Measurements from ENCODE around the gene ADRB1.

Gene ADRB1

GRCh38 chr10:114026189-114027040, 17.3 kb upstream of the ADRB1 start:
- DNase-seq (ENCODE audit: low read depth in 1 of 2, low spot score in 1 of 2), result no peak

DNA sequence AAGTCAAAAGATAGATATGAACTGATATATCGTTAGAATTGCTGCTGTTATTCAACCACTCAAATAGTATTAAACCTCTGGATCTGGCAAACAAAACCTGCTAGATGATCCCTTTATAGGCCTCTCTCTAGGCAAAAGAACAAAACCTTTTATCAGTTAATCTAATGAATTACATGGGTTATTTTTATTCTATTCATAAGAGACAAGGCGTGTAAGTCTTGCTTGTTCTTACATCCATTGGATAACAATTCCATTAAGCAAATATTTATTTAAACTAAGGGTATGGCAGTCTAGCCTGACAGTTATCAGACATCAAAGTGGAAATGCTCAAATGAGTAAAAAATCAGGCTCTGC, 16.6 kb upstream of the ADRB1 start:
- no peak for DNase-seq (ENCODE audit: low read depth in 1 of 2, low spot score in 1 of 2)

- DNase-seq (ENCODE audit: low read depth in 1 of 2, low spot score in 1 of 2), result no peak
Measured at GRCh38 chr10:114027951-114028350, 15.7 kb upstream of the ADRB1 start.

GRCh38 chr10:114028425-114028824, 15.2 kb upstream of the ADRB1 start:
- DNase-seq (ENCODE audit: low read depth in 1 of 2, low spot score in 1 of 2), result no peak

DNA sequence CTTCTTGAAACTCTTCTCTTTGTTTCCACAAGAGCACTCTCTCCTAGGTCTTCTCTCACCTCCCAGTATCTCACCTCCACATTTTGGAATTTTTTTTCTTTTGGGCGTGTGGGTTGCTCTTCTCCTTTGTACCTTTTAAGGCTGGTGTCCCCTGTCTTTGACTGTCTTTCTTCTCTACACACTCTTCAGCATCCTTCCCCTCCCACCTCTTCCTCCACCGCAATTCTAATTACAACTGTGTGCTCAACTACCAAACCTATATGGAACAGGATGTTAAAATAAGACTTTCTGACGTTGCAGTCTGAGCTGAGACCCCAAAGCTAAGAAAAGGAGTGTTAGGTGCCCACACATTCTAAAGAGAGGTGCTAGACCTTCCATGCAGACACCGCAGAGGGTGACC, 14.0 kb upstream of the ADRB1 start:
- DNase-seq (ENCODE audit: low read depth in 1 of 2, low spot score in 1 of 2), result no peak

GRCh38 chr10:114030140-114030539, 13.5 kb upstream of the ADRB1 start:
- DNase-seq (ENCODE audit: low read depth in 1 of 2, low spot score in 1 of 2), result no peak

GRCh38 chr10:114031073-114031972, 12.3 kb upstream of the ADRB1 start:
- DNase-seq (ENCODE audit: low read depth in 1 of 2, low spot score in 1 of 2), result no peak

DNA sequence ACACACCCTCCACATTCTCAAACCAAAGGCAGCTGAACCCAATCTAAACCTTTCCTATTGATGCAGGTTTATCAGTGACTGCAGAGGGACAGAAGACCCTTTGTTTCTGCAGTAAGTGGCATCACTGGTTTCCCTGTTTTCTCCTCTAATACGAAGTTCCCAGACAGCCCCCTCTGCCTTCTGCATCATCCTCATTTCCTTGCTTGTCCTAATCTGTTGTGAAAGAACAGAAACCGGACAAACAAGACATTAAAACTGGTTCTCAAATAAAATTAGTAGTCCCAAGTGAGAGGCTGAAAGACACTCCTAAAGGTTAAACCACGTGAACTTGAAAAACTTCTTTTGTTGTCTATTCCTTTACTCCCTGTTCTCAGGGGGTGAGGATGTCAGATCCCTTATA, 10.1 kb upstream of the ADRB1 start:
- no peak for DNase-seq (ENCODE audit: low read depth in 1 of 2, low spot score in 1 of 2)

- DNase-seq (ENCODE audit: low read depth in 1 of 2, low spot score in 1 of 2), result no peak
Measured at GRCh38 chr10:114034923-114035645, 8.6 kb upstream of the ADRB1 start.

DNA sequence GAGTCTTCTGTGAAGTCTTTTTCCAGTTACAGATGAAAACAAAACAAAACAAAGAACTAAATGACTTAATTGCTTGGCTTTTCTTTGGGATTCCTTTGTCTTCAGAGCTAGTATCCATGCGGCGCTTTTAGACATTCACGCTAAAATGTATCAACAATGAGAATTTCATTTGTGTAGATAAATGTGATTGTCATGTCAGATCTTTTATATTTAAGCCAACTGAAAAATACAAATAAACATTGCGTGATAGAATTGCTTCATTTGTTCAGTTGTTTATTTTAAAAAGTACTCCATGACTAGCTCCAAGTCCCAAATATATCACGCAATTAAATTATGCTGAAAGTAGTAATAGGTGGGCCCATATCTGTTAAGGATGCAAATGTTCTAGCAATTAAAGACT, 7.9 kb upstream of the ADRB1 start:
- no peak for DNase-seq (ENCODE audit: low read depth in 1 of 2, low spot score in 1 of 2)

- no peak for DNase-seq (ENCODE audit: low read depth in 1 of 2, low spot score in 1 of 2)
Measured at GRCh38 chr10:114038819-114039218, 4.8 kb upstream of the ADRB1 start.

DNA sequence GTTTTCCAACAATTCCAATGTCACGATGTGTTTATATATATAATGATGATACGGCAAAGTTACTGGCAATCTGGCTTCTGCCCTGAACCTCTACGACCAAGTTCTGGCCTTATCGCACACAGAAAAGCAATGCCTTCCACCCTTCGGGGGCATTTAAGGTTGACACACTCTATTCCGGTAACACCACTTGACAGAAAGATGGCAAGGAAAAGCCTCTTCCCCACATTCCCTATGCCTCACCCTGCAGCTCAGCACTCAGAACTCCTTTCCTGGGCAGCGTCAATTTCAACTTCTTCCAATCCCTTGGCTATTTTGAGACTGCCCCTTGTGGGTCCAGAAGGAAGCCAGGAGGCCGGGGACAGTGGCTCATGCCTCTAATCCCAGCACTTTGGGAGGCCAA, 2.5 kb upstream of the ADRB1 start:
- DNase-seq (ENCODE audit: low read depth in 1 of 2, low spot score in 1 of 2), result no peak

- no peak for DNase-seq (ENCODE audit: low read depth in 1 of 2, low spot score in 1 of 2)
Measured at GRCh38 chr10:114042895-114043531, 653 bp upstream of the ADRB1 start.

DNA sequence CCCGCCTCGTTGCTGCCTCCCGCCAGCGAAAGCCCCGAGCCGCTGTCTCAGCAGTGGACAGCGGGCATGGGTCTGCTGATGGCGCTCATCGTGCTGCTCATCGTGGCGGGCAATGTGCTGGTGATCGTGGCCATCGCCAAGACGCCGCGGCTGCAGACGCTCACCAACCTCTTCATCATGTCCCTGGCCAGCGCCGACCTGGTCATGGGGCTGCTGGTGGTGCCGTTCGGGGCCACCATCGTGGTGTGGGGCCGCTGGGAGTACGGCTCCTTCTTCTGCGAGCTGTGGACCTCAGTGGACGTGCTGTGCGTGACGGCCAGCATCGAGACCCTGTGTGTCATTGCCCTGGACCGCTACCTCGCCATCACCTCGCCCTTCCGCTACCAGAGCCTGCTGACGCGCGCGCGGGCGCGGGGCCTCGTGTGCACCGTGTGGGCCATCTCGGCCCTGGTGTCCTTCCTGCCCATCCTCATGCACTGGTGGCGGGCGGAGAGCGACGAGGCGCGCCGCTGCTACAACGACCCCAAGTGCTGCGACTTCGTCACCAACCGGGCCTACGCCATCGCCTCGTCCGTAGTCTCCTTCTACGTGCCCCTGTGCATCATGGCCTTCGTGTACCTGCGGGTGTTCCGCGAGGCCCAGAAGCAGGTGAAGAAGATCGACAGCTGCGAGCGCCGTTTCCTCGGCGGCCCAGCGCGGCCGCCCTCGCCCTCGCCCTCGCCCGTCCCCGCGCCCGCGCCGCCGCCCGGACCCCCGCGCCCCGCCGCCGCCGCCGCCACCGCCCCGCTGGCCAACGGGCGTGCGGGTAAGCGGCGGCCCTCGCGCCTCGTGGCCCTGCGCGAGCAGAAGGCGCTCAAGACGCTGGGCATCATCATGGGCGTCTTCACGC, 825 bp downstream of the ADRB1 start:
- no peak for DNase-seq (ENCODE audit: low read depth in 1 of 2, low spot score in 1 of 2)

DNA sequence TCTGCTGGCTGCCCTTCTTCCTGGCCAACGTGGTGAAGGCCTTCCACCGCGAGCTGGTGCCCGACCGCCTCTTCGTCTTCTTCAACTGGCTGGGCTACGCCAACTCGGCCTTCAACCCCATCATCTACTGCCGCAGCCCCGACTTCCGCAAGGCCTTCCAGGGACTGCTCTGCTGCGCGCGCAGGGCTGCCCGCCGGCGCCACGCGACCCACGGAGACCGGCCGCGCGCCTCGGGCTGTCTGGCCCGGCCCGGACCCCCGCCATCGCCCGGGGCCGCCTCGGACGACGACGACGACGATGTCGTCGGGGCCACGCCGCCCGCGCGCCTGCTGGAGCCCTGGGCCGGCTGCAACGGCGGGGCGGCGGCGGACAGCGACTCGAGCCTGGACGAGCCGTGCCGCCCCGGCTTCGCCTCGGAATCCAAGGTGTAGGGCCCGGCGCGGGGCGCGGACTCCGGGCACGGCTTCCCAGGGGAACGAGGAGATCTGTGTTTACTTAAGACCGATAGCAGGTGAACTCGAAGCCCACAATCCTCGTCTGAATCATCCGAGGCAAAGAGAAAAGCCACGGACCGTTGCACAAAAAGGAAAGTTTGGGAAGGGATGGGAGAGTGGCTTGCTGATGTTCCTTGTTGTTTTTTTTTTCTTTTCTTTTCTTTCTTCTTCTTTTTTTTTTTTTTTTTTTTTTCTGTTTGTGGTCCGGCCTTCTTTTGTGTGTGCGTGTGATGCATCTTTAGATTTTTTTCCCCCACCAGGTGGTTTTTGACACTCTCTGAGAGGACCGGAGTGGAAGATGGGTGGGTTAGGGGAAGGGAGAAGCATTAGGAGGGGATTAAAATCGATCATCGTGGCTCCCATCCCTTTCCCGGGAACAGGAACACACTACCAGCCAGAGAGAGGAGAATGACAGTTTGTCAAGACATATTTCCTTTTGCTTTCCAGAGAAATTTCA, 1.7 kb downstream of the ADRB1 start:
- no peak for DNase-seq (ENCODE audit: low read depth in 1 of 2, low spot score in 1 of 2)

DNA sequence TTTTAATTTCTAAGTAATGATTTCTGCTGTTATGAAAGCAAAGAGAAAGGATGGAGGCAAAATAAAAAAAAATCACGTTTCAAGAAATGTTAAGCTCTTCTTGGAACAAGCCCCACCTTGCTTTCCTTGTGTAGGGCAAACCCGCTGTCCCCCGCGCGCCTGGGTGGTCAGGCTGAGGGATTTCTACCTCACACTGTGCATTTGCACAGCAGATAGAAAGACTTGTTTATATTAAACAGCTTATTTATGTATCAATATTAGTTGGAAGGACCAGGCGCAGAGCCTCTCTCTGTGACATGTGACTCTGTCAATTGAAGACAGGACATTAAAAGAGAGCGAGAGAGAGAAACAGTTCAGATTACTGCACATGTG, 2.4 kb downstream of the ADRB1 start:
- DNase-seq (ENCODE audit: low read depth in 1 of 2, low spot score in 1 of 2), result no peak

- no peak for DNase-seq (ENCODE audit: low read depth in 1 of 2, low spot score in 1 of 2)
Measured at GRCh38 chr10:114048472-114048871, 4.8 kb downstream of the ADRB1 start.

GRCh38 chr10:114051714-114052113, 8.0 kb downstream of the ADRB1 start:
- no peak for DNase-seq (ENCODE audit: low read depth in 1 of 2, low spot score in 1 of 2)

DNA sequence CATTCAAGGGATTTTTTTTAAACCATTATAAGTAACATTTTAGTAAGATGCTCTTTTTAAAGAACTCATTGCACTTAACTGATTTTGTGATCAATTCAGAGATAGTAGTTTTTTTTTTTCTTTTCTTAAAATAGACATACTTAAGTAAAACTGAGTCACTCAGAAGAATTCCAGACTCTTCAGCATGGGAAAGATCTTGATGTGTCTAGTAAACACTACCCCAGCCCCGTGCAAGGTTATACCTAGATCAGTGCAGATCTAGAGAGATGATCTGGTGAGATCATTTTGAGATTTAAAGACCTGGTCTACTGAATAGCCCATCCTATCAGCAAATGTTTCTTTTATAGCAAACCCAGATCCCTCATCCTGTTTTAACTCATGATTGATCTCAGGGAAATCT, 8.6 kb downstream of the ADRB1 start:
- DNase-seq (ENCODE audit: low read depth in 1 of 2, low spot score in 1 of 2), result no peak

All from activated T-helper 1 cell treated with anti-CD3 and anti-CD28 coated beads, Interleukin-2, amount 50 U/mL, for 16 hours (primary cell).